ENCODE results near the gene NRCAM. TPM values are rescaled to one million over a fixed set of nuclear protein-coding genes. Genes with fewer than 3 reads are reported as not detected.

The NRCAM gene
- total RNA-seq, 1 experiment from 2014 or later: 45.7 TPM

GRCh38 chr7:108314551-108314950 lies 141.7 kb downstream of the NRCAM start:
- Histone ChIP-seq H3K4me3 (ENCODE audit: low read depth, low read length, poor library complexity, severe bottlenecking) (no peak overlapping the region), H3K27me3 (replicated peaks; ENCODE audit: insufficient read depth, low read depth, low read length, poor library complexity) (no peaks in the 10 kb centered on the region), H3K27ac (ENCODE audit: low read depth, low read length, poor library complexity, severe bottlenecking) (no peak overlapping the region), H3K4me1 (ENCODE audit: insufficient read depth, low read length, poor library complexity, severe bottlenecking) (peaks cover 41% of the 10 kb centered on the region), H3K36me3 (ENCODE audit: insufficient read depth, low read length, poor library complexity, severe bottlenecking) (no peaks in the 10 kb centered on the region), H3K9me3 (ENCODE audit: low read depth, low read length, poor library complexity, severe bottlenecking) (no peaks in the 10 kb centered on the region)
- ChIA-PET CTCF (no interaction called here), POLR2A (ENCODE audit: low non-redundant PET) (no interaction called here)
- BruUV-seq (replicated peaks): no TSS peak
- intact Hi-C loops (cut with micrococcal nuclease; ENCODE audit: unreplicated experiment): no loop called here
- TF ChIP-seq EZH2 (IDR thresholded peaks at IDR 0.05; ENCODE audit: borderline replicate concordance, low read depth, low read length, poor library complexity, severe bottlenecking) (no peak), CTCF (conservative IDR thresholded peaks at IDR 0.05; ENCODE audit: low read depth, low read length) (no peak)
- DNase-seq (ENCODE audit: low spot score): no peak

DNA sequence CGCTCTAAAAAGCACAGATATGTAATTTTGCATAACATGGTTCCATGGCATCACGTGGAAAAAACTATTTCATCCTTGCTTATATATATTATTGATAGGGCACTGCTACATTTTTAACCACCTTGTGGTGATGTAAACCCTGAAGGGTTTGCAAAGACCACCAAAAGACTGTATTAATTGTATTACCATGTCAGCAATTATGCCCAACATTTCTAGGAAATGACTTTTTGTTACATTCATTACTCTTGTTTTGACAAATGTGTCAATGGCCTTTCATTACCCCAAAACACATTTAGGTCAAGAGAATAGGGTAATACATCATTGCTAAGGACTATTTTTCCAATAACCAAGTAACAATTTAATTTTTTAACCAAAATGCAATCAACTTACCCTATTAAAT lies 142.2 kb downstream of the NRCAM start:
- CTCF ChIA-PET: no interaction called here
- H3K4me1 ChIP-seq (ENCODE audit: insufficient read depth, low read length, poor library complexity, severe bottlenecking): peaks cover 46% of the 10 kb centered on the region
- POLR2A ChIA-PET (ENCODE audit: low non-redundant PET): no interaction called here
- H3K36me3 ChIP-seq (ENCODE audit: insufficient read depth, low read length, poor library complexity, severe bottlenecking): no peaks in the 10 kb centered on the region
- BruUV-seq (replicated peaks): no TSS peak
- no peaks in the 10 kb centered on the region for H3K9me3 ChIP-seq (ENCODE audit: low read depth, low read length, poor library complexity, severe bottlenecking)
- TF ChIP-seq EZH2 (IDR thresholded peaks at IDR 0.05; ENCODE audit: borderline replicate concordance, low read depth, low read length, poor library complexity, severe bottlenecking) (no peak), CTCF (conservative IDR thresholded peaks at IDR 0.05; ENCODE audit: low read depth, low read length) (no peak)
- intact Hi-C loops (cut with micrococcal nuclease; ENCODE audit: unreplicated experiment): no loop called here
- DNase-seq (ENCODE audit: low spot score): no peak
- H3K4me3 ChIP-seq (ENCODE audit: low read depth, low read length, poor library complexity, severe bottlenecking): no peak overlapping the region
- no peaks in the 10 kb centered on the region for H3K27me3 ChIP-seq (replicated peaks; ENCODE audit: insufficient read depth, low read depth, low read length, poor library complexity)
- no peak overlapping the region for H3K27ac ChIP-seq (ENCODE audit: low read depth, low read length, poor library complexity, severe bottlenecking)

DNA sequence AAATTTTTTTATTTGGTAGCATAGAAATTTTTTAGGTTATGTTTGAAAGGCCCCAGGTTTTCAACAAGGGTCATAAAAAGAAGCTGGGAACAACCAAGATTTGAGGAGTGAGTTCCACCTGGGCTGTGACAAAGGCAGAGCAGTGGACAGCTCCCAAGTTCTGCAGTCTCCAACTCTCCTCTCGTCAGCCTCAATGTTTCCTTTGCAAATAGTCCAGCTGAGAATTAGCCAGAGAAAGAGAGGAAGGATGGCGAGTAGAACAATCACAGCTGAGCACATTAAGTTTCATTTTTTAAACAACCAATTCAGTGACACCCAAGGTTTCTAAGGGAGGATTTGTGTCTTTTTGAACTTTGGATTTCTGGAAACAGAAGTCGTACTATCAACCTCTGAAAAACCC lies 143.2 kb downstream of the NRCAM start:
- Histone ChIP-seq H3K9me3 (ENCODE audit: low read depth, low read length, poor library complexity, severe bottlenecking) (no peaks in the 10 kb centered on the region), H3K4me1 (ENCODE audit: insufficient read depth, low read length, poor library complexity, severe bottlenecking) (peaks cover 55% of the 10 kb centered on the region), H3K4me3 (ENCODE audit: low read depth, low read length, poor library complexity, severe bottlenecking) (no peak overlapping the region), H3K27me3 (replicated peaks; ENCODE audit: insufficient read depth, low read depth, low read length, poor library complexity) (no peaks in the 10 kb centered on the region), H3K27ac (ENCODE audit: low read depth, low read length, poor library complexity, severe bottlenecking) (no peak overlapping the region), H3K36me3 (ENCODE audit: insufficient read depth, low read length, poor library complexity, severe bottlenecking) (no peaks in the 10 kb centered on the region)
- ChIA-PET POLR2A (ENCODE audit: low non-redundant PET) (interaction anchor here (0.6 kb wide), 1 partner anchor 106 kb away, joined by 4 read pairs; no protein-coding TSS in a partner anchor), CTCF (no interaction called here)
- intact Hi-C loops (cut with micrococcal nuclease; ENCODE audit: unreplicated experiment): no loop called here
- no peak for DNase-seq (ENCODE audit: low spot score)
- BruUV-seq (replicated peaks): no TSS peak
- TF ChIP-seq CTCF (conservative IDR thresholded peaks at IDR 0.05; ENCODE audit: low read depth, low read length) (no peak), EZH2 (IDR thresholded peaks at IDR 0.05; ENCODE audit: borderline replicate concordance, low read depth, low read length, poor library complexity, severe bottlenecking) (no peak)

Data from A673 (cell line).